ENCODE measurements around the gene BCL2L1.

GRCh38 chr20:31711179-31712111 lies 11.2 kb downstream of the BCL2L1 start:
- TF ChIP-seq CTCF (IDR thresholded peaks at IDR 0.05) = no peak
- no peak for TF ChIP-seq EZH2phosphoT487 (IDR thresholded peaks at IDR 0.05)
- TF ChIP-seq EZH2 (IDR thresholded peaks at IDR 0.05) = no peak

Data from neural progenitor cell (in vitro differentiated cells).